ENCODE data around the gene ST8SIA4.

Gene ST8SIA4

GRCh38 chr5:100832252-100833230 lies 70.5 kb downstream of the ST8SIA4 start:
- DNase-seq (ENCODE audit: low read depth): no peak

GRCh38 chr5:100828898-100829356 lies 74.2 kb downstream of the ST8SIA4 start:
- no peak for DNase-seq (ENCODE audit: low read depth)

- no peak for DNase-seq (ENCODE audit: low read depth)
Observed at GRCh38 chr5:100828071-100828897, 74.8 kb downstream of the ST8SIA4 start.

- no peak for DNase-seq (ENCODE audit: low read depth)
Observed at GRCh38 chr5:100827481-100827889, 75.6 kb downstream of the ST8SIA4 start.

- no peak for DNase-seq (ENCODE audit: low read depth)
Observed at GRCh38 chr5:100826133-100826532, 76.9 kb downstream of the ST8SIA4 start.

GRCh38 chr5:100824635-100825034 lies 78.4 kb downstream of the ST8SIA4 start:
- no peak for DNase-seq (ENCODE audit: low read depth)

- no peak for DNase-seq (ENCODE audit: low read depth)
Observed at GRCh38 chr5:100823812-100824211, 79.3 kb downstream of the ST8SIA4 start.

GRCh38 chr5:100821751-100822150 lies 81.3 kb downstream of the ST8SIA4 start:
- DNase-seq (ENCODE audit: low read depth): no peak

- no peak for DNase-seq (ENCODE audit: low read depth)
Observed at GRCh38 chr5:100818340-100818739, 84.7 kb downstream of the ST8SIA4 start.

GRCh38 chr5:100803397-100803796 lies 99.7 kb downstream of the ST8SIA4 start:
- DNase-seq (ENCODE audit: low read depth): no peak

- no peak for DNase-seq (ENCODE audit: low read depth)
Observed at GRCh38 chr5:100802208-100802607, 100.9 kb downstream of the ST8SIA4 start.

GRCh38 chr5:100800562-100800961 lies 102.5 kb downstream of the ST8SIA4 start:
- no peak for DNase-seq (ENCODE audit: low read depth)

- DNase-seq (ENCODE audit: low read depth): no peak
Observed at GRCh38 chr5:100799166-100799565, 103.9 kb downstream of the ST8SIA4 start.

- peak; percentile 26 for DNase-seq (ENCODE audit: low read depth)
Observed at GRCh38 chr5:100797861-100798260, 105.2 kb downstream of the ST8SIA4 start.

GRCh38 chr5:100796851-100797250 lies 106.2 kb downstream of the ST8SIA4 start:
- no peak for DNase-seq (ENCODE audit: low read depth)

GRCh38 chr5:100794844-100795243 lies 108.2 kb downstream of the ST8SIA4 start:
- no peak for DNase-seq (ENCODE audit: low read depth)

GRCh38 chr5:100794218-100794617 lies 108.9 kb downstream of the ST8SIA4 start:
- DNase-seq (ENCODE audit: low read depth): no peak

GRCh38 chr5:100792781-100793180 lies 110.3 kb downstream of the ST8SIA4 start:
- no peak for DNase-seq (ENCODE audit: low read depth)

GRCh38 chr5:100791391-100791790 lies 111.7 kb downstream of the ST8SIA4 start:
- no peak for DNase-seq (ENCODE audit: low read depth)

GRCh38 chr5:100790951-100791350 lies 112.1 kb downstream of the ST8SIA4 start:
- no peak for DNase-seq (ENCODE audit: low read depth)

- no peak for DNase-seq (ENCODE audit: low read depth)
Observed at GRCh38 chr5:100790170-100790665, 112.9 kb downstream of the ST8SIA4 start.

- no peak for DNase-seq (ENCODE audit: low read depth)
Observed at GRCh38 chr5:100789694-100790093, 113.4 kb downstream of the ST8SIA4 start.

- DNase-seq (ENCODE audit: low read depth): no peak
Observed at GRCh38 chr5:100788417-100788816, 114.7 kb downstream of the ST8SIA4 start.
